A673 (cell line): ENCODE data around the gene ZNF415. TPM values are rescaled to one million over a fixed set of nuclear protein-coding genes. Genes with fewer than 3 reads are reported as not detected.

ENCODE experiments used
- BruUV-seq: library from RNA; stranded (reverse); fragments of 400-500 nt; replicated peaks from 2 replicates; lab custom pipeline; 2021; lab: Mats Ljungman, UMichigan
- CTCF ChIA-PET: fragments of 300-600 bp; sonication (Branson Sonifier 250); formaldehyde crosslinking; loops from one replicate; lab custom pipeline; 2022; ENCODE audit warnings: antibody characterized with exemption; lab: Charles Lee
- POLR2A ChIA-PET: fragments of 300-600 bp; sonication (Branson Sonifier 250); formaldehyde crosslinking; loops from one replicate; lab custom pipeline; 2022; ENCODE audit warnings: antibody characterized with exemption; ENCODE audit not compliant: low non-redundant PET; lab: Charles Lee
- DNase-seq: peaks from one replicate; pipeline ENCODE4 v3.0.0-alpha.2; 2015; ENCODE audit warnings: low spot score
- H3K27ac ChIP-seq: fragments of 200-600 bp; sonication (generic); 2 replicates; pipeline ENCODE4 v1.5.1; 2016; ENCODE audit warnings: mixed run types, low read depth, mild to moderate bottlenecking, mixed read lengths, antibody characterized with exemption, low read length; ENCODE audit not compliant: poor library complexity, severe bottlenecking
- H3K27me3 ChIP-seq: fragments of 200-600 bp; sonication (generic); replicated peaks from 2 replicates; pipeline ENCODE4 v1.6.1; 2017; ENCODE audit warnings: mixed run types, low read depth, mild to moderate bottlenecking, mixed read lengths, antibody characterized with exemption, low read length; ENCODE audit not compliant: insufficient read depth, poor library complexity
- H3K36me3 ChIP-seq: fragments of 200-600 bp; sonication (generic); 2 replicates; pipeline ENCODE4 v1.6.1; 2016; ENCODE audit warnings: mixed run types, mild to moderate bottlenecking, mixed read lengths, antibody characterized with exemption, low read length; ENCODE audit not compliant: insufficient read depth, poor library complexity, severe bottlenecking
- H3K4me1 ChIP-seq: fragments of 200-600 bp; sonication (generic); 2 replicates; pipeline ENCODE4 v1.6.1; 2017; ENCODE audit warnings: mixed run types, mild to moderate bottlenecking, mixed read lengths, antibody characterized with exemption, low read length; ENCODE audit not compliant: insufficient read depth, poor library complexity, severe bottlenecking
- H3K4me3 ChIP-seq: fragments of 200-600 bp; sonication (generic); 2 replicates; pipeline ENCODE4 v1.5.1; 2016; ENCODE audit warnings: low read depth, mixed run types, mild to moderate bottlenecking, mixed read lengths, low read length; ENCODE audit not compliant: poor library complexity, severe bottlenecking
- H3K9me3 ChIP-seq: fragments of 200-600 bp; sonication (generic); 2 replicates; pipeline ENCODE4 v1.6.1; 2016; ENCODE audit warnings: mixed run types, low read depth, mild to moderate bottlenecking, mixed read lengths, antibody characterized with exemption, low read length; ENCODE audit not compliant: poor library complexity, severe bottlenecking
- CTCF ChIP-seq: fragments of 300-800, 200-600 bp; sonication (generic); conservative IDR thresholded peaks from 2 replicates; pipeline ENCODE4 v1.5.1; 2017; ENCODE audit warnings: low read depth, mild to moderate bottlenecking, antibody characterized with exemption, low read length, moderate library complexity, mixed read lengths
- EZH2 ChIP-seq: fragments of 200-600 bp; sonication (generic); IDR thresholded peaks from 2 replicates; pipeline ENCODE4 v1.6.1; 2017; ENCODE audit warnings: borderline replicate concordance, low read depth, mild to moderate bottlenecking, mixed read lengths, antibody characterized with exemption, low read length; ENCODE audit not compliant: poor library complexity, severe bottlenecking
- intact Hi-C: fragments of 100-400 bp; cut with micrococcal nuclease; formaldehyde crosslinking; loops from one replicate; pipeline ENCODE4 v1.10.0; 2022; ENCODE audit not compliant: unreplicated experiment
- total RNA-seq: library from RNA; stranded (reverse); gene quantifications from 2 replicates; pipeline ENCODE4 v1.2.3, GENCODE V29; 2021

ZNF415 gene
- total RNA-seq, 1 experiment from 2014 or later: 1.7 TPM

- H3K36me3 ChIP-seq: no peaks in the 10 kb centered on the region
- intact Hi-C loops: no loop called here
- H3K27ac ChIP-seq: no peak overlapping the region
- H3K4me3 ChIP-seq: no peak overlapping the region
- peaks cover 7% of the 10 kb centered on the region for H3K9me3 ChIP-seq
- CTCF ChIA-PET: no interaction called here
- TF ChIP-seq CTCF: no peak
- no peak for TF ChIP-seq EZH2
- no peaks in the 10 kb centered on the region for H3K4me1 ChIP-seq
- DNase-seq: no peak
- no TSS peak for BruUV-seq
- POLR2A ChIA-PET: no interaction called here
- H3K27me3 ChIP-seq: no peaks in the 10 kb centered on the region
Observed at GRCh38 chr19:53123400-53123799, 9.3 kb downstream of the ZNF415 start.

GRCh38 chr19:53112286-53112685 is 20.4 kb downstream of the ZNF415 start:
- H3K27me3 ChIP-seq: no peaks in the 10 kb centered on the region
- peaks cover 34% of the 10 kb centered on the region for H3K9me3 ChIP-seq
- no peaks in the 10 kb centered on the region for H3K36me3 ChIP-seq
- BruUV-seq: no TSS peak
- no peak for DNase-seq
- intact Hi-C loops: no loop called here
- no peak for TF ChIP-seq EZH2
- TF ChIP-seq CTCF: no peak
- CTCF ChIA-PET: no interaction called here
- POLR2A ChIA-PET: no interaction called here
- H3K4me3 ChIP-seq: no peak overlapping the region
- H3K27ac ChIP-seq: no peak overlapping the region
- H3K4me1 ChIP-seq: no peaks in the 10 kb centered on the region

- TF ChIP-seq CTCF (no peak), EZH2 (no peak)
- Histone ChIP-seq H3K27me3 (no peaks in the 10 kb centered on the region), H3K36me3 (no peaks in the 10 kb centered on the region), H3K9me3 (peaks cover 33% of the 10 kb centered on the region), H3K4me3 (no peak overlapping the region), H3K27ac (no peak overlapping the region), H3K4me1 (no peaks in the 10 kb centered on the region)
- no TSS peak for BruUV-seq
- intact Hi-C loops: no loop called here
- DNase-seq: no peak
- ChIA-PET POLR2A (no interaction called here), CTCF (no interaction called here)
Observed at GRCh38 chr19:53109527-53109926, 23.2 kb downstream of the ZNF415 start.
